Nephron (organoid): ENCODE measurements around the gene TGIF2LX.
"Not testable (repeated sequence)": the region's sequence is repeated elsewhere in the genome, so short reads cannot be mapped to it uniquely, and the experiment has no call there.

Experiments used
- H3K27ac Mint-ChIP-seq, 3 experiments: 2 replicates each; pipeline ENCODE4 v1.8.0; 2020; ENCODE audit warnings: mixed read lengths in 3 of 3, mild to moderate bottlenecking in 2 of 3, moderate library complexity in 1 of 3
- H3K27me3 Mint-ChIP-seq: 2 replicates; pipeline ENCODE4 v1.8.0; 2021; ENCODE audit warnings: low read depth, mild to moderate bottlenecking, moderate library complexity, mixed read lengths
- H3K36me3 Mint-ChIP-seq: 2 replicates; pipeline ENCODE4 v1.8.0; 2020; ENCODE audit warnings: low read depth, mixed read lengths
- H3K4me1 Mint-ChIP-seq: 2 replicates; pipeline ENCODE4 v1.8.0; 2020; ENCODE audit warnings: mixed read lengths
- H3K4me3 Mint-ChIP-seq, 3 experiments: 2 replicates each; pipeline ENCODE4 v1.8.0; 2020; ENCODE audit warnings: mild to moderate bottlenecking in 3 of 3, mixed read lengths in 3 of 3, moderate library complexity in 2 of 3
- H3K9me3 Mint-ChIP-seq: 2 replicates; pipeline ENCODE4 v1.8.0; 2020; ENCODE audit warnings: mixed read lengths

TGIF2LX gene

GRCh38 chrX:89921665-89922064 lies at the start of gene TGIF2LX:
Gene TGIF2LX (plus strand): TSS chrX:89921908. CDS start chrX:89922086, 178 bp downstream.
- H3K4me3 Mint-ChIP-seq, H3K4me1 Mint-ChIP-seq, H3K27ac Mint-ChIP-seq, H3K36me3 Mint-ChIP-seq, H3K27me3 Mint-ChIP-seq, H3K9me3 Mint-ChIP-seq: not testable (repeated sequence)

DNA sequence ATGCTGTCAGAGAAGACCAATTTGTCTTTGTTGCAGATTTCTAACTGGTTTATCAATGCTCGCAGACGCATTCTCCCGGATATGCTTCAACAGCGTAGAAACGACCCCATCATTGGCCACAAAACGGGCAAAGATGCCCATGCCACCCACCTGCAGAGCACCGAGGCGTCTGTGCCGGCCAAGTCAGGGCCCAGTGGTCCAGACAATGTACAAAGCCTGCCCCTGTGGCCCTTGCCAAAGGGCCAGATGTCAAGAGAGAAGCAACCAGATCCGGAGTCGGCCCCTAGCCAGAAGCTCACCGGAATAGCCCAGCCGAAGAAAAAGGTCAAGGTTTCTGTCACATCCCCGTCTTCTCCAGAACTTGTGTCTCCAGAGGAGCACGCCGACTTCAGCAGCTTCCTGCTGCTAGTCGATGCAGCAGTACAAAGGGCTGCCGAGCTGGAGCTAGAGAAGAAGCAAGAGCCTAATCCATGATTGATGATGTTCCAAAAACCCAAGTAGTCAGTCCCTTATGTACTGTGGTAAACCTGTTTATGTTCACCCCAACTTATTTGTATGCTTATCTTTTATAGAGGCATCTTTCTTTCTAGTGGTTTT lies 728 bp downstream of the TGIF2LX start:
- not testable (repeated sequence) for H3K4me3 Mint-ChIP-seq, H3K27me3 Mint-ChIP-seq, H3K4me1 Mint-ChIP-seq, H3K27ac Mint-ChIP-seq, H3K9me3 Mint-ChIP-seq, H3K36me3 Mint-ChIP-seq

DNA sequence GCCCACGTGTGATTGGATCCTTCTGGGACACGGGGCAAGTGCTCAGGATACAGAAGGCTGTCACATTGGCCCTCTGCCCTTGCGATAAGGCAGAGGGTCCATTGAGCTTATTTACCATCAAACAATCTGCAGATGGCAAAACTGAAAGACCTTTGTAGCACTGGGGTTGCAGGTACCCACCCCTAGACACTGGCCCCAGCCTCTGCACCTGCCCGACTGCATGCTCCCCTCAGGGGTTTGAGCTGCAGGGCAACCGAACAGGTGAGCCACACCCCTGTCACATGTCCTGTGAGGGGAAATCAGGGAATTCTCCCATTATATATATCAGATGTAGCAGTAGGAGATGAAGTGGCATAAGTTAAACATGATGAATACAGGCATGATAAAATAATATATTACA lies 21.4 kb downstream of the TGIF2LX start:
- H3K4me1 Mint-ChIP-seq, H3K27ac Mint-ChIP-seq, H3K27me3 Mint-ChIP-seq, H3K36me3 Mint-ChIP-seq, H3K9me3 Mint-ChIP-seq, H3K4me3 Mint-ChIP-seq: not testable (repeated sequence)

DNA sequence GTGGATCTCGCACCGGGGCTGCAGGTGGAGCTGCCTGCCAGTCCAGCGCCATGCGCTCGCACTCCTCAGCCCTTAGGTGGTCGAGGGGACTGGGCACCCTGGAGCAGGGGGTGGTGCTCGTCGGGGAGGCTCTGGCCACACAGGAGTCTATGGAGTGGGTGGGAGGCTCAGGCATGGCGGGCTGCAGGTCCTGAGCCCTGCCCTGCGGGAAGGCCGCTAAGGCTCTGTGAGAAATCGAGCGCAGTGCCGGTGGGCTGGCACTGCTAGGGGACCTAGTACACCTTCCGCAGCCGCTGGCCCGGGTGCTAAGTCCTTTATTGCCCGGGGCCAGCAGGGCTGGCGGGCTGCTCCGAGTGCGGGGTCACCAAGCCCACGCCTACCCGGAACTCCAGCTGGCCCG lies 43.9 kb downstream of the TGIF2LX start:
- not testable (repeated sequence) for H3K36me3 Mint-ChIP-seq, H3K4me3 Mint-ChIP-seq, H3K27ac Mint-ChIP-seq, H3K4me1 Mint-ChIP-seq, H3K9me3 Mint-ChIP-seq, H3K27me3 Mint-ChIP-seq
